TTC549 (cell line): Measurements from ENCODE around the gene CPLX3.

Source experiments
- FAIRE-seq: peaks from 2 replicates; lab custom pipeline; 2012; peaks lifted over from hg19 to GRCh38; lab: Jason Lieb, UNC

The CPLX3 gene

DNA sequence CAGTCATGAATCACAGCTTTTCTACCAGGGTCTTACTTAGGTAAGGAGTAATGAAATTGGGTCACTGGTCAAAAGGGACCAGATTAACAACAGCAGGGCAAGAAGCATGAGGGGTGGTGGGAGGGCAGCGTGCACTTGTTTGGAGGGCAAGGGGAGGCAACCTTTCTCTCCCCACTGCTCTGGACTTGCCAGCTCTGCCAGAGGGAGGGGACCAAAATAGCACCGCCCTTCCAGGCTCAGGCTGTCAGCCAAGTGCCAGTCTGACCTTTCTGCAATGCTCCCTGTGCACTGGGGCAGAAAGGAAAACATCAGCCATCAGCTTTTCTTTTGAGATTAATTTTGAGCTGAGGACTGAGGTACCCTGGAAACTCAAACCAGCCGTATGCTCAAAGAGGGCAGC lies 21.0 kb downstream of the CPLX3 start:
- FAIRE-seq: no peak

DNA sequence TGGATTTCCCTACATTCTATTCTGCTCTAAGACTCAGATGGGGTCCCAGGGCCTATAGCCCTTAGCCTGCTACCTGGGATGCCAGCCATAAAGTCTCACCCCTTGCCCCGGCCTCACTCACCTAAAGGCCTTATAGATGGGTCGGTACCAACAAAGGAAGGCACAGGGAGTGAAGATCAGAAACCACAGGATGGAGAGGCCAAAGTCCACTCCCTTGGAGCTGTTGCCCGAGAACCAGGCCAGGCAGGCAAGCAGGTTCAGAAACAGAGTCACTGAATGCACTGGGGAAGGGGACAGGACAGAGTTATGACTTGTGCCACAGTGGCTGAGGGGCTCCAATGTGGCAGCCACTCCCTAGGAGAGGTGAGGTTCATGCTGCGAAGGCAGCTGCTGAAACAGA lies 24.0 kb downstream of the CPLX3 start:
- FAIRE-seq: no peak

DNA sequence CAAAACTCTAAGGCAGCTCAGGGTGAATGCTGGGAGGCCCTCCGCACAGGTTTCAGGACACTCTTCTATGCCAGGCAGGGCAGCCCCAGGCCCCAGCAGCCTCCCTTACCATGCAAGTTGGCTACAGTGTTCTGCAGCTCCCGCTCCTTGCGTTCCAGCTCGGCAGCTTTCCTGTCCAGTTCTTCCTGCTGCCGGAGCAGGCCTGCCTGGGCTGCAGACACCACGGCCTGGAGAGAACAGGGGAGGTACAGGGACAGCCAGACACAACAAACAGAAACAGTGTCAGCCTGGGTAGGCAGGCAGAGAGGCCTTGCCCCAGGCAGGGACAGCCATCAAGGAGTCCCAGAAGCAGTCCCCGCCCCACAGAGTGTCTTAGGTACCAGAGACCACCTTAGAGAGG lies 25.5 kb downstream of the CPLX3 start:
- no peak for FAIRE-seq

DNA sequence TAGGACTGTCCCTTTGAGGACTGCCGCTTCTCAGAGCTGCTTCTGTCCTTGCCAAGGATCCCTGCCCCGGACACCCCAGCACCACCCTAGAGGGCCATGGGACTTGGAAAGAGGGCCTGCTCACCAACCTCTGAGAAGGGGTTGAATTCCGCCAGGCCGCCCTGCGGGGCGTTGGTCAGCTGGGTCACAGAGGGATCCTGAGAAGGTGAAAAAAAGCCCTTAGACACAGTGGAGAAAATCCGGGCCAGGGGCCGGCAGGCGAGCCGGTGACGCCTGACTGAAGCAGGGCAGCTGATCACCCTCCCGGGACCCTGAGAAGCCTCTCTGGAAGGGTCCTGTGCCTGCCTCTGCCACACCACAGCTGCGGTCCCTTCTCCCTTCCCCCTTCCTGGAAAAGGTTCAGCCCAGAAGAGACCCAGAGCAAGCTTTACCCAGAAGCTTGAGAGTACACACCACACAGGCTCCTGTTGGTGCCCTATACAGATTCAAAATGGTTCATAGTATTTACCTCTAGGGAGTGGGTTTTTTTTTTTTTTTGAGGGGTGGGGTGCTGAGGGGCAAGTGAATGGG lies 28.1 kb downstream of the CPLX3 start:
- no peak for FAIRE-seq

DNA sequence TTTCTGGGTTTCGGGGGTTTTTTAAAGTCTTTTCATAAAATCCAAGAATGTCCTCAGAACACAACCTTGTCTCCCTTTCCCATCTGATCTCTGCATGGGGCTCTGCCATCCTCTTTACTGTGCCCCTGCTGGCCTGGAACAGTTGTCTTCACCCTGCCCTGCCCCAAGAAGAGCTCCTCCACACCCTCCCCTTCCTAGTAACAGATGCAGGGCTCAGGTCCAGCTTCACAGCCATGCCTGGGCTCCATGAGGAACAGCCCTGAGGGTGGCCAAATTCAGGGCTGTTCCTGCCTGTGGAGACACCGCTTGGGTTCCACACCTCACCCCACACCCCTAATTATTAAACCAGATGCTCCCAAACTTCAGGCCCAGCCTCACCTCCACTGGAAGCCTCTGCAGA lies 29.4 kb downstream of the CPLX3 start:
- FAIRE-seq: no peak

DNA sequence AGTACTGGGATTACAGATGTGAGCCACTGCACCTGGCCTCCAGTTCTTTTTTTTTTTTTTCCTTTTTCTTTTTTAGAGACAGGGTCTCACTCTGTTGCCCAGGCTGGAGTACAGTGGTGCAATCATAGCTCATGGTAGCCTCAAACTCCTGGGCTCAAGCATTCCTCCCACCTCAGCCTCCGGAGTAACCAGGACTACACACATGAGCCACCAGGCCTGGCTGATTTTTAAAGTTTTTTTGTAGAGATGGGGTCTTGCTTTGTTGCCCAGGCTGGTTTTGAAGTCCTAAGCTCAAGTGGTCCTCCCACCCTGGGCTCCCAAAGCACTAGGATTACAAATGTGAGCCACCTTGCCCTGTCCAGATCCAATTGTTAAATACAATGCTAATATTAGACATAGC lies 30.1 kb downstream of the CPLX3 start:
- no peak for FAIRE-seq

DNA sequence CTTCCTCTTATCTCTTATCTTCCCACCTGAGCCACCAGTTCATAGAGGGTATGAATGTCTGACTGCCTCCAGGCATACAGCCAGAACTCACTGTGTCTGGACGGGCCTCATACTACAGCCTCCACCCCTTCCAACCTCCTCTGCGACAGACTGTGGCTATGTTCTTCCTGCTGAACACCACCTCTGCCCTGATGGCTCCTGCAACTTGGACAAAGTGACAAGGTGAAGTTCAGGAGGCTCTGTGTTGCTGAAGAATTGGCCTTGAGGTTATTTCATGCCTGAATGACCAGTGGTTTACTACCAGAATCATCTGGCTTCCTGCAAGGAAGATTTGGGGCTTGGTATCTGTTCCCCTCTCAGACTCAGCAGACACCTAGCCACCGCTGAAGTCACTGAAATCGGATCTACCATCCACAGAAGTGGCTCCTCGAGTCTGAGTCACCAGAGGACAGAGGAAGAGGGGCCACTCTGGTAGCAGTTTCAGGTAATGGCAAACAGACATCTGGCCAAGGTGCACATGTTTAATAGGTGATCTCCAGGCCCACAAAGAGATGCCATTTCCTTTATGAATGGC lies 30.7 kb downstream of the CPLX3 start:
- FAIRE-seq: no peak

DNA sequence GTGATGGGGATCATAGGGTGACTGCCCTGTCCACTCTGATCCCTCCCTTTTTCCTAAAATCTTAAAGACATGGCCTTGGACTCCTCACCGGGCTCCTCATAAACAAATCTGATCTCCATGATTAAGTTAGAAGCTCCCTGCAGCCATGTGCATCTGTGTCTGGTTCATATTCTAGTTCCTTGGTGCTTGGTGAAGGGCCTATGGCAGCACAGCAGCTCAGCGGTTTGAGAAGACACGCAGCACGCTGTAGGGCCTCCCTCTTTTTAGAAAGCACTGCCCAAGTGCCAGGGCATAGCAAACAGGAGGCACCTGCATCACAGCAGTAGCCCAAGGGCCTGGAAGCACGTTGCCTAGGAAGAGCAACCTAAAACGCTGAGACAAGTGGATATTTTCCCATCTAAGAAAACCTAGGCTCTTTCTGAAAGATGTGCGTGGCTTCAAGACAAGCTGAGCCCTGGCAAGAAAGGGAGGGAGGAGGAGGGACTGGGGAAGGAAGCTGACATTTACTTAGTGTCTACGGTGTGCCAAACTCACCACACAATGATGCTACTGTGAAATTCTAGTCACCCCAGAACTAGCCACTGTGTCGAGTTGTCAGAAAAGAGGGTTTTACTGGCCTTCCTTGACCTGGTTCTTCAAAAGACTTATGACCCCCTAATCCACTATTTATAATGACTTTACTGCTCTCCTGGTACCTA lies 31.4 kb downstream of the CPLX3 start:
- FAIRE-seq: no peak

DNA sequence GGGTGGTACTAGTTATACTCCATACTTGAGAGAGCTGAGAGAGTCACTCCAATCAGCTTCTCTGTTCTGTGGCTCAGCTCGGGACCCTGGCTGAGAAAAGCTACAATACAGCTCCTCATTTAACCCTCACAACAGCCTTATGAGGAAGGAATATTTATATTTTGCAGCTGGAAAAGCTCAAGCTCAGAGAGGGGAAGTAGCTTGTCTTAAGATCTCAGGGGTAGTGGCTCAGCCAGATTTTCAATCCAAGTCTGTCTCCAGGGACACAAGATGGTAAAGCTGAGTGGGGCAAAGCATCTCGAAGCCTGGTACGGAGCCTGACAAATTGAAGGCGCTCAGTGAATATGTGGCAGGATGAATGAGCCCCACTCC lies 31.9 kb downstream of the CPLX3 start:
- no peak for FAIRE-seq

DNA sequence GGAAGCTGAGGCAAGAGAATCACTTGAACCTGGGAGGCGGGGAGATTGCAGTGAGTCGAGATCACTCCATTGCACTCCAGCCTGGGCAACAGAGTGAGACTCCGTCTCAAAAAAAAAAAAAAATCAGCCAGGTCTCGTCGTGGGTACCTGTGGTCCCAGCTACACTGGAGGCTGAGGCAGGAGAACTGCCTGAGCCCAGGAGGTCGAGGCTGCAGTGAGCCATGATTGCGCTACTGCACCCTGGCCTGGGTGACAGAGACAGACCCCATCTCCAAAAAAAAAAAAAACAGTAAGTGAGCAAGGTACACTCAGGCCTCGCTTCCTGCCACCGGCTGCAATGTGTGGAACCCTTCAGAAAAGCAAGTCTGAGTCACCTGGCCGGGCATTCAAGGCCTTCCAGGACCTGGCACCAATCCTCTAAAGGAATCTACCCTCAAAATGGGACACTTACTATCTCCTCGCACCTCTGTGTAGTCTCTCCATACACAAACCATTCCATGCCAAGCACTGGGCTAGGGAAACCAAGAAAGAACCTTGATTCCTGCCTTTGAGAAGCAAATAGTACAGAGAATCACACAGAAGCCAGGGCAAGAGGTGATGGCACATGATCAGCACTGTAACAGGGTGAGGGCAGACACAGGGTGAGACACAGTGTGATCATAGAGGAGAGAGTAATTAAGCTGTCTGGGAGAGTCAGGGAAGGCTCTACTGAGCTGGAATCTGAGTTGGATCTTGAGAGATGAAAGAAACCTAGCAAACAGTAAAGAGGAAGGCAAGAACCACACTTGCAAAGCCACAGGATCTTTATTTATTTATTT lies 37.0 kb downstream of the CPLX3 start:
- FAIRE-seq: no peak

DNA sequence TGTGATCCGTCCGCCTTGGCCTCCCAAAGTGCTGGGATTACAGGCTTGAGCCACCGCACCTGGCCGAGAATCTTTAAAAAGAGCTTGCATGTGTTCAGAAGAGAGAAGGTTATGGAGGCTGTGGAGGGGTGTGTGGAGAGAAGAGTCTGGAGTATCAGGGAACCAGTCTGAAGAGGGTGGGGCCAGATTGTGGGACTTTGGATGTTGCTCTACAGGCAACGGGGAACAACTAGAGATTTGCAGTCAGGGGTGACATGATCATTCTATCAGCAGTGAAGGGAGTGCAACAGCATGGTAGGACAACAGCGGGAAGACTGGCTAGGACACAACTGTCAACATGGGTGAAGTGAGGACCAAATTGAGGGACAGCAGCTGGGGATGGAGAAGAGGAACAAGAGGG lies 37.9 kb downstream of the CPLX3 start:
- no peak for FAIRE-seq

DNA sequence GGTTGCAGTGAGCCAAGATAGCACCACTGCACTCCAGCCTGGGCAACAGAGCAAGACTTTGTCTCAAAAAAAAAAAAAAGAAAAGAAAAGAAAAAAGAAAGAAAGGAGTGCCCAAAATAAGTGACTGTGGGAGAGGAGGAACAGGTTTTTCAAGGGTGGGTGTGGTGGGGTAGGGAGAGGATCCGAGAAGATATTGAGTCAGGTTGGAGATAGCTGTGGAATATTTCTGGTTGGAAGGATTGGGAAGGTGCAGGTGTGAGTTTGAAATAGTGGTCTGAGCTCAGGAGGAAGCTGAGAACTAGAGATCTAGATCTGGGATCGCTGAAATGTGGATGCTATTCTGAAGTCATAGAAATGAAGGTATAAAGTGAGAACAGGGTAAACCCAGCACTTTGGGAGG lies 38.9 kb downstream of the CPLX3 start:
- no peak for FAIRE-seq

DNA sequence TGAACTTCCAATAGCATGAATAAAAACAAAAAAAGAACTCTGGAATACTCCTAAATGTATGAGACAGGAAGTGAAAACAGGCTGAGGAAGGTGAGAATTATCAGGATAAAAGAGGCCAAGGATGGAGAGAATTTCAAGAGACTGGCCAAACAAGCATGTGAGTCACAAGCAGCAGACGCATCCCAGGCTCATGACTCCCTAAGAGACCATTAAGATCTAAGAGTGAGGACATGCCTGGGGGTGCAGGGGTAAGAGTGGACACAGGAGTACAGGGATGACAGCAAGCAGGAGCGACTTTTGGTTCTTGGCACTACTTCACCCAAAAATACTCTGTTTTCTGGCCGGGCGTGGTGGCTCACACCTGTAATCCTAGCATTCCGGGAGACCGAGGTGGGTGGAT lies 39.7 kb downstream of the CPLX3 start:
- no peak for FAIRE-seq

DNA sequence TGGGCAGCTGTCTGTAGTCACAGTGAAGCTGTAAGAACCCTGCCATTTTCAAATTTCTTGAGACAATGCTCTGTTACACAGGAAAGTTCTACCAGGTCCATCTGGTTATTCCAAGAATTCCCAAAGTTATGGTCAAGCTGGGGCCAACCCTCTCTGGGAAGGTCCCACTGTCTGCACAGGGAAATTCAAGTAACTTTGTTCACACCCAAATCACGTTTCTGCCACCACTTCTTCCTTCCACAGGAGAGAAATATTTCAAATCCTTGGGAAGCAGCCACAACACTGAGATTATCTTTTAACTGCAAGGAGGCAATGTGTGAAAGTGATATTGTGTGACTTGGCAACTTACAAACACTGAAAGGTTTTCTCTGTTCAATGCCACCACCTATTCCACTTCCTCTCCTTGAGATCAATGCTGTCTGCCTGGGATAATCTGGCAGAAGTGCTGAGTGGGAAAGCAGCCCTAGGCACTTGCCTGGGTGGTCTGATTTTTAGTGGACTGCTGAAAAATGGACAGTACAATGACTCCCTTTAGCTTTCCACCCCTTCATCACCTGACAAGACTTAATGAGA lies 41.1 kb downstream of the CPLX3 start:
- no peak for FAIRE-seq

DNA sequence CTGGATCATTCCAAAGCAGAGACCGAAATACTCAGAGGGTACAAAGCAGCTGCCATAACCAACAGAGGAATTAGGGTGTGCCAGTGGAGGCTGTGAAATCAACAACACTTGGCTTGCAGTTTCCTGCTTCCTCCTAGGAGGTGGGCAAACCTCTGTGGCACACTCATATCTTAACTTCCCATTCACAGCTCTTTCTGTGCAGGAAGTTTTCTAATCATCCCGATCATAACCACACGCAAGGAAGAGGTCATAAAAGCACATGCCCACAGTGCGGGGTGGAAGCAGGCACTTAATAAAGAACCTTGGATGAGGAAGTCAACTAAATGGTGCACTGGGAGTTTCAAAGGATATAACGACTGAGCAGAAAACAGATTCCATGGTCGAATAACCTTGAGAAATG lies 41.6 kb downstream of the CPLX3 start:
- no peak for FAIRE-seq

DNA sequence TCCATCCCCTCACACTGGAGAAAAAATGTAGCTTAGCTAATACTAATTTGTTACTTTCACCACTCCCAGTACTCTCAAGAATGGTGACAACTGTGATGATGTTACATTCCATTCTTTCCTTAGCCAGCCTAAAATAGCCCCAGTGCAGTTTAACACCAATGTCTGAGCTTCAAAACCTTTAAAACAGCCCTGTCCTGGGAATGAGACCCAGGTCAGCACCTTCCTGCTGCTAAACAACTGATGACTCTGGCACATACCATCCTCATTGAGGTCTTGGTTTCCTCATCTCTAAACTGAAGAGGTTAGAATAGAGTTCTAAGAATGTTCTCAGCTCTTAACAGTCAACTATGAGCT lies 42.9 kb downstream of the CPLX3 start:
- FAIRE-seq: no peak

DNA sequence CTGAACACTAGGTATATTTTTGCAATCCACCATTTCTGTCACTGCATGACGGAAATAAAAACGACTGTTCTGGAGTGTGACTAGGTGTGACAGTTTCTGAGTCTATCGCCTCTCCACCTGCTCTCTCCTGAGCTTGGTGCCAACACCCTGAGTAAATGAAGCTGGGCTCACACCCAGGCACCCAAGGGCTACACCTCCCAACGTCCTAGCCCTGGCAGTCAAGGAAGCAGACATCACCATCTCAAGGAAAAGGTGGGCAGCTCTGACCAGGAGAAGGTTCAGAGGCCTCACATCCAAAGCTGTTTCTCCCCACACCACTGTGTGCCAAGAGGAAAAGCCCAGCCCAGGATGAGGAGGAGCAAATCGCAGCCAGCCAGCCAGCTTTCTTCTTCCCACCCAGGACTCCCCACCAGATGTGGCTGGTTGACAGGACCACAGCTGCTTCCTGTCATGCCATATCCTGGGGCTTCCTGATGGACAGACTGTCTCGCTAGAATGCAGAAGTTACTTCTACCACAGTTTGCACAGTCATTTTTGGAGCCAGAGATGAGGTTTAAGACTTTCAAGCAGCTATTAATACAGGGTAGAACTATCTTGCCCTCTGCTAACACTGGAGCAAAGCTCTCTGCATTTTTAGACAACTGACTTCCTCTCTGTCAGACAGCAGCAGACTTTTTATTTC lies 43.4 kb downstream of the CPLX3 start:
- no peak for FAIRE-seq

DNA sequence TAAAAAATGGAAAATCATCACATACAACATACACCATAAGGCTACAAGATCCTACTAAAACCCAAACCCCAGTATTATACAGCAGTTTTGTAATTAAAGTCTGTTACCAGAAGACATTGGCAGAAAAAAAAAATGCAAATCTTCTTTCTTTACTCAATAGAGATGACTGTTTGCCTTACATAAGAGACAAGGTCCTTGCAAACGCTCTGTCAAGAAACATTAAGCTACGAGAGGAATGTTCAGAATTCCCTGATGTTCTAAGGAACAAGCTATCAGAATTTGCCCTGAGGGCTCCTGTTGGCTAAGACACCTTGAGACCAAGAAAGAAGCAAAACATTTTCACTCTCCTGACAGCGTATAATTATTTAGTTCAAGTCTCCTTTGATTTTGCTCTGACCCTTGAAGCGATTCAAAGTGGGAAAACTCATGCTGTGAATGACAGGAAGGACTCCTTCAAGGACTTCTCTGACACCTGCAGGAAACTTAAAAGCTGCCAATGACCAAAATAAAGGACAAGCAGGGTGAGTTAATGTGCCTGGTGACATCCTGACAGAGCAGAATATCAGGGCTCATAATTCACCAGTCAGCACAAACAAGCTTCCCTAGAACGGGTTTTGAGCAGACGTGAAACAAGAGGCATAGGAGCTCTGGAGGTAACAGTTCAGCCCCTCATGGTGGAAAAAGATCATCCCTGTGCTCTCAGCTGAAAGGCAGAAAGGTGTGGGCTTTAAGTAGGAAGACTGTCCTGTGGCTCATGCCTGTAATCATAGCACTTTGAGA lies 44.2 kb downstream of the CPLX3 start:
- FAIRE-seq: no peak

DNA sequence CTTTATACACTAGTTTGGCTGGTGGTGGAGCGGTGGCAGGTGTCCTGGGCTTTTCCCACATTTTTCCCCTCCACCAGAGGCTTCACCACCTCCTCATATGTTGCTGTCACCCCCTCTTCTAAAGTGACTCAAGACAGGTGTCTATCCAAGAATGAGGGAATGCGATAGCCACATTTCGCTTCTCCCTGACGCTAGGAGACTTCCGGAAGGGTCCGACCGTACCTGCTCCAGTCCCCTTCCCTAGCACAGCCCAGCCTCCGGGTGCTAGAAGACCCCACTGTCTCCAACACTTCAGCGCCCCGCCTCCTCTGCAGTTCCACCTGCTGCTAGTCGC lies 46.2 kb downstream of the CPLX3 start:
- FAIRE-seq: no peak

DNA sequence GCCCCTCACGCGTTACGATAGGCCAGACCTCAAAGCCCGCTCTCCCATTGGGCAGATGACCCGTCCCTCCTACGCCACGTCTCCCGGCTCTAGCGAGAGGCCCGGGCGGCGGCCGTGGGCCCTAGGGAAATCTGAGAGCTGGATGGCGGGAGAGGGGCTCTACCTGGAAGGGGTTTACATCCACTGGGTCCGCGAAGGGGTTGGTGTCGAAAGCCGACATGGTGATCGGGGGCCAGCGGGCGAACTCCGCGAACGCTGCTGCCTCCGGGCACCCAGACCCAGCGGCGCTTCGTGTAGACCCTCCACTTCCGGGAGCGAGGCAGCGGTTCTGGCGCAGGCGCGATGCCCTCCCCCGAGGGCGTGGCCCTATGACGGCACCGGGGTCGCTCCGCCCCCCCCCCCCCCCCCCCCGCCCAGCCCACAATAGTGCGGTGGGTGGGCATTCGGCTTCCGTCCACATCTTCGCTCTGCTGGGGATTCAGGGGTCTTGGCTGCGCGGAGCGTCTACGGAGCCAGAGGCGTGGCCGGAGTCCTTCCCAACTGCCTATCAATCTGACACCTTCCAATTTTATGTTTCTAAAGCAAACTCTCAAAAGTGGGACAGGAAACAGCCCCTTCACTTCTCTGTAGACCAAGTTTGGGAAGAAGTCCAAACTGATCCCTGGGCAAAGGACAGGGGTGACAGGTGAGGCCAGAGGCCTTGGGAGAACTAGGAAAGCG lies 46.8 kb downstream of the CPLX3 start, which contains the start of gene SCAMP2:
Gene SCAMP2, minus strand, starts transcription at position 330 of the 720 bp plus-strand sequence. Its CDS starts 110 bp downstream, at position 220.
- no peak for FAIRE-seq
